ENCODE data around the gene EFNA5. TPM values are rescaled to one million over a fixed set of nuclear protein-coding genes. Genes with fewer than 3 reads are reported as not detected.
"Not testable (repeated sequence)": the region's sequence is repeated elsewhere in the genome, so short reads cannot be mapped to it uniquely, and the experiment has no call there.

EFNA5 gene
- total RNA-seq, 1 experiment from 2014 or later: 5.9 TPM

- no peak for DNase-seq (ENCODE audit: low spot score)
These were observed 152.1 kb downstream of the EFNA5 start for GRCh38 chr5:107518616-107519015.

GRCh38 chr5:107518190-107518589, 152.5 kb downstream of the EFNA5 start:
- DNase-seq (ENCODE audit: low spot score): no peak

GRCh38 chr5:107517185-107518033, 153.3 kb downstream of the EFNA5 start:
- no peak for DNase-seq (ENCODE audit: low spot score)

- no peak for DNase-seq (ENCODE audit: low spot score)
These were observed 154.1 kb downstream of the EFNA5 start for GRCh38 chr5:107516452-107517184.

- no peak for DNase-seq (ENCODE audit: low spot score)
These were observed 155.1 kb downstream of the EFNA5 start for GRCh38 chr5:107515521-107516080.

- no peak for DNase-seq (ENCODE audit: low spot score)
These were observed 156.4 kb downstream of the EFNA5 start for GRCh38 chr5:107514305-107514704.

GRCh38 chr5:107513337-107514085, 157.2 kb downstream of the EFNA5 start:
- no peak for DNase-seq (ENCODE audit: low spot score)

GRCh38 chr5:107512029-107512428, 158.7 kb downstream of the EFNA5 start:
- no peak for DNase-seq (ENCODE audit: low spot score)

- no peak for DNase-seq (ENCODE audit: low spot score)
These were observed 160.6 kb downstream of the EFNA5 start for GRCh38 chr5:107510125-107510524.

GRCh38 chr5:107508097-107508496, 162.6 kb downstream of the EFNA5 start:
- DNase-seq (ENCODE audit: low spot score): no peak

- DNase-seq (ENCODE audit: low spot score): peak; percentile 72
These were observed 164.8 kb downstream of the EFNA5 start for GRCh38 chr5:107505763-107506534.

GRCh38 chr5:107504424-107504823, 166.3 kb downstream of the EFNA5 start:
- DNase-seq (ENCODE audit: low spot score): no peak

- peak; percentile 71 for DNase-seq (ENCODE audit: low spot score)
These were observed 168.1 kb downstream of the EFNA5 start for GRCh38 chr5:107502676-107503060.

GRCh38 chr5:107501965-107502675, 168.6 kb downstream of the EFNA5 start:
- DNase-seq (ENCODE audit: low spot score): peak; percentile 75

GRCh38 chr5:107500840-107501239, 169.9 kb downstream of the EFNA5 start:
- peak; percentile 31 for DNase-seq (ENCODE audit: low spot score)

GRCh38 chr5:107500347-107500746, 170.4 kb downstream of the EFNA5 start:
- peak; percentile 23 for DNase-seq (ENCODE audit: low spot score)

GRCh38 chr5:107499776-107500175, 171.0 kb downstream of the EFNA5 start:
- no peak for DNase-seq (ENCODE audit: low spot score)

GRCh38 chr5:107499237-107499636, 171.5 kb downstream of the EFNA5 start:
- no peak for DNase-seq (ENCODE audit: low spot score)

- no peak for DNase-seq (ENCODE audit: low spot score)
These were observed 174.3 kb downstream of the EFNA5 start for GRCh38 chr5:107496466-107496865.

- not testable (repeated sequence) for DNase-seq (ENCODE audit: low spot score)
These were observed 176.6 kb downstream of the EFNA5 start for GRCh38 chr5:107494129-107494528.

All from HT-29 (cell line).